Measurements from ENCODE around the gene CDC14B. TPM values are rescaled to one million over a fixed set of nuclear protein-coding genes. Genes with fewer than 3 reads are reported as not detected.

Gene CDC14B
- total and polyA plus RNA-seq, 2 donors = 11.7 to 27.8 TPM

DNA sequence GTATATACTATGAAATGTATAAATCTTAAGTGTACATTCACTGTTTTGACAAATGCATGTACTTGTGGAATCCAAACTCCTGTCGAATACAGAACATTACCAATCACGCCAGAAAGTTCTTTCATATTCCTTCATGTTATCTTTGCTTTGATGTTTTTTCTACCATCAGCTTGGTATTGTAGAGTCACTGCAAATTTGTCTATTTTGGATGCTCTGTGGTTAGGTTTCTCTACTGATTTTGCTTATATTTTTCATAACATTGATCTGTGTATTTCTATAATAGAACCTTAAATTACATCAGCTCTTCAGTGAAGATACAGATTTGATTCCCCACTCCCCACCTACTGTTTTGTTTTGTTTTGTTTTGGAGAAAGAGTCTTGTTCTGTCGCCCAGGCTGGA lies 138.9 kb downstream of the CDC14B start:
- 97% methylated on average over 3 of the region's 3 CpGs for WGBS
- Histone ChIP-seq H3K4me3 (ENCODE audit: low read depth, low read length) (no peak overlapping the region), H3K27ac (ENCODE audit: low read depth) (no peak overlapping the region), H3K4me1 (ENCODE audit: insufficient read depth) (no peaks in the 10 kb centered on the region), H3K36me3 (ENCODE audit: insufficient read depth) (no peaks in the 10 kb centered on the region)
- no peak for DNase-seq (ENCODE audit: extremely low spot score)

- DNase-seq (ENCODE audit: extremely low spot score) = no peak
- Histone ChIP-seq H3K36me3 (ENCODE audit: insufficient read depth) (no peaks in the 10 kb centered on the region), H3K27ac (ENCODE audit: low read depth) (no peak overlapping the region), H3K4me1 (ENCODE audit: insufficient read depth) (no peaks in the 10 kb centered on the region), H3K4me3 (ENCODE audit: low read depth, low read length) (no peak overlapping the region)
- 80% methylated on average over 4 of the region's 4 CpGs for WGBS
These were observed 140.7 kb downstream of the CDC14B start for GRCh38 chr9:96478829-96479371.

DNA sequence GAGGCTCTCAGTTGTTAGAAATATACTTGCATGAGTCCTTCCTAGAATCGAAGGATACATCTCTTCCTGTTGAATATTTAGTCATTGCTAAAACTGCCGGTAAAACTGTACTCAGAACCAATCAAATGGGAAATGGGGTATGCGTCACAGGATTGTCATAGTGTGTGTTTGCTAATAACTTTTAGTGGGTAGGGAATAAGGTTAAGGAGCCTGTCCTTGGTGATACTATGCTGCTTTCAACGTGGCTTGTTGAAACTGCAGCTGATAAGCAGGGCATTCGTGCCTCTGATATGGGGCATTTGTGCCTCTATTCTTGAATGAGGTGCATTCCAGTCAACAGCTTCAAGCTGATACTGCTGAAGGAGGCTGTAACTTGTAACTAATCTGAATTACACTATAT lies 143.1 kb downstream of the CDC14B start:
- 78% methylated on average over 5 of the region's 5 CpGs for WGBS
- Histone ChIP-seq H3K4me3 (ENCODE audit: low read depth, low read length) (no peak overlapping the region), H3K4me1 (ENCODE audit: insufficient read depth) (no peaks in the 10 kb centered on the region), H3K36me3 (ENCODE audit: insufficient read depth) (peaks cover under 1% of the 10 kb centered on the region), H3K27ac (ENCODE audit: low read depth) (no peak overlapping the region)
- DNase-seq (ENCODE audit: extremely low spot score) = no peak

GRCh38 chr9:96476013-96476412 lies 143.6 kb downstream of the CDC14B start:
- no peak for DNase-seq (ENCODE audit: extremely low spot score)
- Histone ChIP-seq H3K4me1 (ENCODE audit: insufficient read depth) (no peaks in the 10 kb centered on the region), H3K27ac (ENCODE audit: low read depth) (no peak overlapping the region), H3K4me3 (ENCODE audit: low read depth, low read length) (no peak overlapping the region), H3K36me3 (ENCODE audit: insufficient read depth) (peaks cover 2% of the 10 kb centered on the region)
- 94% methylated on average over 4 of the region's 4 CpGs for WGBS

- H3K36me3 ChIP-seq (ENCODE audit: insufficient read depth) = peaks cover 3% of the 10 kb centered on the region
- 95% methylated on average over 5 of the region's 5 CpGs for WGBS
- no peak overlapping the region for H3K4me3 ChIP-seq (ENCODE audit: low read depth, low read length)
- no peak overlapping the region for H3K27ac ChIP-seq (ENCODE audit: low read depth)
- H3K4me1 ChIP-seq (ENCODE audit: insufficient read depth) = no peaks in the 10 kb centered on the region
- no peak for DNase-seq (ENCODE audit: extremely low spot score)
These were observed 151.9 kb downstream of the CDC14B start for GRCh38 chr9:96467784-96468183.

- no peak overlapping the region for H3K4me3 ChIP-seq (ENCODE audit: low read depth, low read length)
- WGBS = 84% methylated on average over 6 of the region's 6 CpGs
- no peak for DNase-seq (ENCODE audit: extremely low spot score)
- no peaks in the 10 kb centered on the region for H3K4me1 ChIP-seq (ENCODE audit: insufficient read depth)
- no peak overlapping the region for H3K27ac ChIP-seq (ENCODE audit: low read depth)
- no peaks in the 10 kb centered on the region for H3K36me3 ChIP-seq (ENCODE audit: insufficient read depth)
These were observed 155.2 kb downstream of the CDC14B start for GRCh38 chr9:96464426-96464825.

DNA sequence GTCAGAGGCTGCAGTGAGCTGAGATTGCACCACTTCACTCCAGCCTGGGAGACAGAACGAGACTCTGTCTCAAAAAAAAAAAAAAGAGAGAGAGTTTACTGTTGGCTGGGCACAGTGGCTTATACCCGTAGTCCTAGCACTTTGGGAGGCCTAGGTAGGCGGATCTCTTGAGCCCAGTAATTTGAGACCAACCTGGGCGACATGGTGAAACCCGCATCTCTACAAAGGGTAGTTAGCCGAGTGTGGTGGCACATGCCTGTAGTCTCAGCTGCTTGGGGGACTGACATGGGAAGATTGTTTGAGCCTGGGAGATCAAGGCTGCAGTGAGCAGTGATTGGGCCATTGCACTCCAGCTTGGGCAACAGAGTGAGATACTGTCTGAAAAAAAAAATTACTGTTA lies 157.1 kb downstream of the CDC14B start:
- Histone ChIP-seq H3K27ac (ENCODE audit: low read depth) (no peak overlapping the region), H3K4me3 (ENCODE audit: low read depth, low read length) (no peak overlapping the region), H3K4me1 (ENCODE audit: insufficient read depth) (no peaks in the 10 kb centered on the region), H3K36me3 (ENCODE audit: insufficient read depth) (no peaks in the 10 kb centered on the region)
- DNase-seq (ENCODE audit: extremely low spot score) = no peak
- 92% methylated on average over 6 of the region's 6 CpGs for WGBS

DNA sequence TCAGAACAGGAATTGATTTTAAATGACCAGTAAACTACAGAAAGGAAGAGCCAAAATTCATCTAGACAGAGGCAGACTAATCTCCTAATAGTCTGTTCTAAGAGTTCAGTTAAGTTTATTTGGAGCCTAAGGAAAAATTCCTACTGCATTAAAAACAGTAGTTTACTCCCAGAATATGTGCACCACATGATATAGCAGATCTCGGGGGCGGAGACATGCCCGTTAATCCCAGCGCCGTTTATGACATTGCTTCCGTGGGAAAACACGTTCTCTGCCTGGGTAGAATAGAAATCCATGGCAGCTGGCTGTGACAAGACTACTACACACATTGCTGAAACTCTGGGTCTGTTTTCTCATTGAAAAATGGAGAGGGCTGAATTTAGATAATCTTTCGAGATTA lies 158.3 kb downstream of the CDC14B start:
- no peak for DNase-seq (ENCODE audit: extremely low spot score)
- WGBS = 78% methylated on average over 8 of the region's 8 CpGs
- Histone ChIP-seq H3K36me3 (ENCODE audit: insufficient read depth) (no peaks in the 10 kb centered on the region), H3K4me3 (ENCODE audit: low read depth, low read length) (no peak overlapping the region), H3K27ac (ENCODE audit: low read depth) (no peak overlapping the region), H3K4me1 (ENCODE audit: insufficient read depth) (no peaks in the 10 kb centered on the region)

GRCh38 chr9:96460882-96461281 lies 158.8 kb downstream of the CDC14B start:
- no peaks in the 10 kb centered on the region for H3K4me1 ChIP-seq (ENCODE audit: insufficient read depth)
- H3K27ac ChIP-seq (ENCODE audit: low read depth) = no peak overlapping the region
- DNase-seq (ENCODE audit: extremely low spot score) = no peak
- H3K36me3 ChIP-seq (ENCODE audit: insufficient read depth) = no peaks in the 10 kb centered on the region
- no peak overlapping the region for H3K4me3 ChIP-seq (ENCODE audit: low read depth, low read length)

GRCh38 chr9:96460470-96460869 lies 159.2 kb downstream of the CDC14B start:
- DNase-seq (ENCODE audit: extremely low spot score) = no peak
- H3K36me3 ChIP-seq (ENCODE audit: insufficient read depth) = no peaks in the 10 kb centered on the region
- no peaks in the 10 kb centered on the region for H3K4me1 ChIP-seq (ENCODE audit: insufficient read depth)
- whole genome bisulfite sequencing = 84% methylated on average over 5 of the region's 5 CpGs
- H3K4me3 ChIP-seq (ENCODE audit: low read depth, low read length) = no peak overlapping the region
- no peak overlapping the region for H3K27ac ChIP-seq (ENCODE audit: low read depth)

GRCh38 chr9:96459268-96460007 lies 160.2 kb downstream of the CDC14B start:
- Histone ChIP-seq H3K4me1 (ENCODE audit: insufficient read depth) (no peaks in the 10 kb centered on the region), H3K36me3 (ENCODE audit: insufficient read depth) (no peaks in the 10 kb centered on the region), H3K27ac (ENCODE audit: low read depth) (no peak overlapping the region), H3K4me3 (ENCODE audit: low read depth, low read length) (no peak overlapping the region)
- DNase-seq (ENCODE audit: extremely low spot score) = no peak
- WGBS = 94% methylated on average over 7 of the region's 7 CpGs

GRCh38 chr9:96458226-96458625 lies 161.4 kb downstream of the CDC14B start:
- WGBS = 88% methylated on average over 8 of the region's 8 CpGs
- H3K36me3 ChIP-seq (ENCODE audit: insufficient read depth) = no peaks in the 10 kb centered on the region
- DNase-seq (ENCODE audit: extremely low spot score) = no peak
- H3K4me3 ChIP-seq (ENCODE audit: low read depth, low read length) = no peak overlapping the region
- H3K4me1 ChIP-seq (ENCODE audit: insufficient read depth) = no peaks in the 10 kb centered on the region
- no peak overlapping the region for H3K27ac ChIP-seq (ENCODE audit: low read depth)

GRCh38 chr9:96457266-96457665 lies 162.4 kb downstream of the CDC14B start:
- Histone ChIP-seq H3K36me3 (ENCODE audit: insufficient read depth) (no peaks in the 10 kb centered on the region), H3K4me3 (ENCODE audit: low read depth, low read length) (no peak overlapping the region), H3K4me1 (ENCODE audit: insufficient read depth) (no peaks in the 10 kb centered on the region), H3K27ac (ENCODE audit: low read depth) (no peak overlapping the region)
- no peak for DNase-seq (ENCODE audit: extremely low spot score)
- WGBS = 89% methylated on average over 4 of the region's 4 CpGs

- H3K36me3 ChIP-seq (ENCODE audit: insufficient read depth) = no peaks in the 10 kb centered on the region
- DNase-seq (ENCODE audit: extremely low spot score) = no peak
- 71% methylated on average over 2 of the region's 2 CpGs for whole genome bisulfite sequencing
- no peaks in the 10 kb centered on the region for H3K4me1 ChIP-seq (ENCODE audit: insufficient read depth)
- H3K27ac ChIP-seq (ENCODE audit: low read depth) = no peak overlapping the region
- no peak overlapping the region for H3K4me3 ChIP-seq (ENCODE audit: low read depth, low read length)
These were observed 166.0 kb downstream of the CDC14B start for GRCh38 chr9:96453625-96454024.

Measured in urinary bladder (tissue), 4 donors.